ENCODE measurements around the gene CAPZB. TPM values are rescaled to one million over a fixed set of nuclear protein-coding genes. Genes with fewer than 3 reads are reported as not detected.

The CAPZB gene
- polyA plus RNA-seq, 1 donor from 2014 or later, result 159 TPM

GRCh38 chr1:19360843-19361610, 124.3 kb downstream of the CAPZB start:
- Histone ChIP-seq H3K4me2 (ENCODE audit: low read length) (no peak overlapping the region), H3K27ac (ENCODE audit: low read length) (no peak overlapping the region), H3K36me3 (ENCODE audit: insufficient read depth, low read length) (no peaks in the 10 kb centered on the region), H3K9me2 (ENCODE audit: insufficient read depth, low read length) (no peaks in the 10 kb centered on the region), H3K4me3 (ENCODE audit: low read length) (no peak overlapping the region), H3K27me3 (ENCODE audit: insufficient read depth, low read depth, low read length) (no peaks in the 10 kb centered on the region), H2AFZ (ENCODE audit: low read depth, low read length) (no peak overlapping the region), H4K20me1 (ENCODE audit: insufficient read depth) (no peaks in the 10 kb centered on the region), H3K9ac (ENCODE audit: low read length) (no peak overlapping the region), H3K9me3 (ENCODE audit: low read length) (no peaks in the 10 kb centered on the region), H3K79me2 (replicated peaks; ENCODE audit: insufficient read depth, low read length) (no peaks in the 10 kb centered on the region), H3F3A (ENCODE audit: insufficient read depth, low read length, poor library complexity, severe bottlenecking) (no peaks in the 10 kb centered on the region)
- TF ChIP-seq POLR2AphosphoS5 (IDR thresholded peaks at IDR 0.05) (no peak), REST (IDR thresholded peaks at IDR 0.05; ENCODE audit: borderline replicate concordance) (no peak), RAD21 (conservative IDR thresholded peaks at IDR 0.05) (no peak), EZH2 (IDR thresholded peaks at IDR 0.05; ENCODE audit: borderline replicate concordance, insufficient read depth, low read length, poor library complexity, severe bottlenecking) (no peak), MXI1 (conservative IDR thresholded peaks at IDR 0.05; ENCODE audit: poor library complexity, severe bottlenecking) (no peak), EP300 (conservative IDR thresholded peaks at IDR 0.05; ENCODE audit: poor library complexity, severe bottlenecking) (no peak), CTCF (IDR thresholded peaks at IDR 0.05; ENCODE audit: poor library complexity, severe bottlenecking) (no peak), SMC3 (conservative IDR thresholded peaks at IDR 0.05; ENCODE audit: poor library complexity) (no peak), TAF1 (IDR thresholded peaks at IDR 0.05; ENCODE audit: low read depth) (no peak)

DNA sequence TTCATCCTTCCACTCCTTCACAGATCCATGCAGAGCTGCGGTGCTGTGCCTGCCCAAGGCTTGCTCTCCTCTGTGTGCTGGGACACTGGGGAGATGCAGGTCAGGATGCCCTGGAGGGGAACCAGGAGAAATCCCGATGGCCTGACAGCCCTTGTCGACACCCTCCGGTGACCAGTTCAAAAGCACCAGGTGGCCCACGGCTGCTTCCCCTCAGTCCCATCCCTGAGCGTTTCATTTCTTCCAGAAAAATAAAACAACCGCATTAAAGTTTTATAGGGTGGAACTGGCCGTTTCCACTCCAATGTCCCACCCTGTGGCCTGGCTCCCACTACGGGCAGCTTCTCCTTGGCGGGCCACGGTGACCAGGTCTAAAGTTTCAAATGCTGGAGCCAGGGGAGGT, 124.9 kb downstream of the CAPZB start:
- H3K9me2 ChIP-seq (ENCODE audit: insufficient read depth, low read length), result no peaks in the 10 kb centered on the region
- H3K79me2 ChIP-seq (replicated peaks; ENCODE audit: insufficient read depth, low read length), result no peaks in the 10 kb centered on the region
- no peaks in the 10 kb centered on the region for H3K9me3 ChIP-seq (ENCODE audit: low read length)
- H3F3A ChIP-seq (ENCODE audit: insufficient read depth, low read length, poor library complexity, severe bottlenecking), result no peaks in the 10 kb centered on the region
- no peak for TF ChIP-seq REST (IDR thresholded peaks at IDR 0.05; ENCODE audit: borderline replicate concordance)
- no peak for TF ChIP-seq TAF1 (IDR thresholded peaks at IDR 0.05; ENCODE audit: low read depth)
- TF ChIP-seq CTCF (IDR thresholded peaks at IDR 0.05; ENCODE audit: poor library complexity, severe bottlenecking), result no peak
- TF ChIP-seq POLR2AphosphoS5 (IDR thresholded peaks at IDR 0.05), result no peak
- TF ChIP-seq EP300 (conservative IDR thresholded peaks at IDR 0.05; ENCODE audit: poor library complexity, severe bottlenecking), result no peak
- TF ChIP-seq MXI1 (conservative IDR thresholded peaks at IDR 0.05; ENCODE audit: poor library complexity, severe bottlenecking), result no peak
- TF ChIP-seq RAD21 (conservative IDR thresholded peaks at IDR 0.05), result no peak
- no peak for TF ChIP-seq SMC3 (conservative IDR thresholded peaks at IDR 0.05; ENCODE audit: poor library complexity)
- TF ChIP-seq EZH2 (IDR thresholded peaks at IDR 0.05; ENCODE audit: borderline replicate concordance, insufficient read depth, low read length, poor library complexity, severe bottlenecking), result no peak
- H3K27me3 ChIP-seq (ENCODE audit: insufficient read depth, low read depth, low read length), result no peaks in the 10 kb centered on the region
- H4K20me1 ChIP-seq (ENCODE audit: insufficient read depth), result no peaks in the 10 kb centered on the region
- H3K4me2 ChIP-seq (ENCODE audit: low read length), result no peak overlapping the region
- no peak overlapping the region for H3K4me3 ChIP-seq (ENCODE audit: low read length)
- H3K9ac ChIP-seq (ENCODE audit: low read length), result no peak overlapping the region
- no peak overlapping the region for H3K27ac ChIP-seq (ENCODE audit: low read length)
- no peaks in the 10 kb centered on the region for H3K36me3 ChIP-seq (ENCODE audit: insufficient read depth, low read length)
- no peak overlapping the region for H2AFZ ChIP-seq (ENCODE audit: low read depth, low read length)
